HepG2 (cell line): ENCODE data around the gene TFEC. TPM values are rescaled to one million over a fixed set of nuclear protein-coding genes. Genes with fewer than 3 reads are reported as not detected.

Source experiments
- ATAC-seq: fragments of 200-7000 bp; cut with Tn5 transposase; 3 replicates; pipeline ENCODE4 v1.9.1; 2020; ENCODE audit warnings: mild to moderate bottlenecking, moderate library complexity
- BruUV-seq: library from RNA; stranded (reverse); fragments of 400-500 nt; replicated peaks from 2 replicates; lab custom pipeline; 2021; lab: Mats Ljungman, UMichigan
- CTCF ChIA-PET: fragments of 300-600 bp; formaldehyde crosslinking; extraction: SDS; loops from one replicate; lab custom pipeline; 2021; ENCODE audit warnings: low total read pairs, inconsistent platforms, low intra/inter-chr PET ratio; lab: Yijun Ruan, JAX
- POLR2A ChIA-PET: fragments of 350-600 bp; sonication (Branson Sonifier 250); formaldehyde crosslinking; loops from one replicate; lab custom pipeline; 2020; ENCODE audit warnings: antibody characterized with exemption, inconsistent platforms; lab: Yijun Ruan, JAX
- DNase-seq: peaks from one replicate; pipeline ENCODE4 v3.0.0-alpha.2; 2015; ENCODE audit warnings: low spot score
- FAIRE-seq: peaks from 3 replicates; lab custom pipeline; 2011; peaks lifted over from hg19 to GRCh38; lab: Jason Lieb, UNC
- H2AFZ ChIP-seq: one replicate; pipeline ENCODE4 v1.6.1; 2011; ENCODE audit warnings: low read length, inconsistent platforms
- H3K27ac ChIP-seq: fragments of 300-600 bp; 3 replicates; pipeline ENCODE4 v1.8.0; 2011; ENCODE audit warnings: mixed run types, mild to moderate bottlenecking, mixed read lengths, low read length, inconsistent platforms; ENCODE audit not compliant: insufficient read depth; ENCODE audit errors: extremely low read length
- H3K27me3 ChIP-seq, 2 experiments: fragments of 200-600 bp in 1 of 2; 2 replicates in 1 of 2; 3 replicates in 1 of 2; pipeline versions ENCODE4 v1.6.0 to v1.8.0; 2011; ENCODE audit warnings: low read length in 2 of 2, mild to moderate bottlenecking in 2 of 2, moderate library complexity in 2 of 2, inconsistent platforms in 1 of 2; ENCODE audit not compliant: insufficient read depth in 2 of 2, control insufficient read depth in 1 of 2
- H3K36me3 ChIP-seq, 2 experiments: fragments of 200-600 bp in 1 of 2; replicated peaks in 1 of 2; 2 replicates in 1 of 2; 3 replicates in 1 of 2; pipeline versions ENCODE4 v1.5.1 to v1.8.0; 2011; ENCODE audit warnings: low read length in 2 of 2, inconsistent platforms in 1 of 2; ENCODE audit not compliant: insufficient read depth in 2 of 2, control insufficient read depth in 1 of 2
- H3K4me1 ChIP-seq: 2 replicates; pipeline ENCODE4 v1.5.1; 2012; ENCODE audit warnings: low read length, inconsistent platforms; ENCODE audit not compliant: insufficient read depth
- H3K4me2 ChIP-seq: 2 replicates; pipeline ENCODE4 v1.6.0; 2011; ENCODE audit warnings: low read depth, low read length, inconsistent platforms
- H3K4me3 ChIP-seq, 3 experiments: fragments of 200-600 bp in 1 of 3; sonication (generic), shearing (Covaris generic) in 1 of 3; replicated peaks in 1 of 3; 2 replicates each; pipeline ENCODE4 v1.5.1; 2011 to 2016; ENCODE audit warnings: low read length in 3 of 3, inconsistent platforms in 2 of 3, low read depth in 2 of 3, mild to moderate bottlenecking in 2 of 3, control low read depth in 1 of 3, mixed read lengths in 1 of 3; ENCODE audit not compliant: insufficient read depth in 1 of 3
- H3K79me2 ChIP-seq: one replicate; pipeline ENCODE4 v1.6.1; 2011; ENCODE audit warnings: low read length, inconsistent platforms; ENCODE audit not compliant: insufficient read depth
- H3K9ac ChIP-seq: 2 replicates; pipeline ENCODE4 v1.6.0; 2011; ENCODE audit warnings: mild to moderate bottlenecking, low read depth, low read length, inconsistent platforms; ENCODE audit not compliant: insufficient read depth
- H3K9me3 ChIP-seq: 2 replicates; pipeline ENCODE4 v1.5.1; 2012; ENCODE audit warnings: mild to moderate bottlenecking, low read length
- H4K20me1 ChIP-seq: 2 replicates; pipeline ENCODE4 v1.6.0; 2011; ENCODE audit warnings: inconsistent platforms, mild to moderate bottlenecking, low read length, moderate library complexity; ENCODE audit not compliant: insufficient read depth
- ATF6 ChIP-seq: sonication (generic); formaldehyde crosslinking; conservative IDR thresholded peaks from 2 replicates; pipeline ENCODE4 v1.4.0; 2020; ENCODE audit warnings: missing genetic modification reagents
- DBP ChIP-seq: sonication (generic); formaldehyde crosslinking; IDR thresholded peaks from 2 replicates; pipeline ENCODE4 v1.4.0; 2020; ENCODE audit warnings: missing genetic modification reagents; ENCODE audit errors: not compliant biosample characterization
- NFIB ChIP-seq: sonication (generic); formaldehyde crosslinking; IDR thresholded peaks from 2 replicates; pipeline ENCODE4 v1.9.0; 2021; ENCODE audit warnings: missing genetic modification reagents, mild to moderate bottlenecking, borderline replicate concordance
- PHF21A ChIP-seq: sonication (generic); formaldehyde crosslinking; IDR thresholded peaks from 2 replicates; pipeline ENCODE4 v1.5.0; 2020; ENCODE audit warnings: mild to moderate bottlenecking, missing genetic modification reagents
- RFX1 ChIP-seq: fragments of 450-650 bp; IDR thresholded peaks from 2 replicates; pipeline ENCODE4 v1.6.1; 2017
- SKI ChIP-seq: fragments of 450-650 bp; IDR thresholded peaks from one replicate; pipeline ENCODE4 v1.6.1; 2018; ENCODE audit warnings: mild to moderate bottlenecking; ENCODE audit not compliant: partially characterized antibody
- STAG1 ChIP-seq: sonication (generic); formaldehyde crosslinking; IDR thresholded peaks from 2 replicates; pipeline ENCODE4 v1.4.0; 2020; ENCODE audit warnings: missing genetic modification reagents
- ZNF30 ChIP-seq: sonication (generic); formaldehyde crosslinking; IDR thresholded peaks from 2 replicates; pipeline ENCODE4 v1.5.0; 2020; ENCODE audit warnings: mild to moderate bottlenecking, missing genetic modification reagents
- ZNF414 ChIP-seq: sonication (generic); formaldehyde crosslinking; IDR thresholded peaks from 2 replicates; pipeline ENCODE4 v1.5.0; 2020; ENCODE audit warnings: missing genetic modification reagents
- WGBS: methylation state at CpG from one replicate; pipeline ENCODE4 v1.1.6; 2017; ENCODE audit warnings: low lambda C conversion rate; 5-methylcytosine and 5-hydroxymethylcytosine counted together
- in situ Hi-C: cut with HindIII; loops from 2 replicates; pipeline ENCODE4 v1.10.0; 2017; ENCODE audit warnings: low pct_unique_long_range_greater_than_20kb; ENCODE audit not compliant: extremely low pct_ligation_motif_present
- intact Hi-C: fragments of 100-400 bp; cut with micrococcal nuclease; formaldehyde crosslinking; loops from one replicate; pipeline ENCODE4 v1.10.0; 2022; ENCODE audit not compliant: unreplicated experiment
- polyA plus RNA-seq, 8 experiments: library from polyadenylated mRNA; depleted of rRNA in 3 of 8; stranded (reverse) in 7 of 8; unstranded in 1 of 8; fragments of >200 nt; fragmentation: Illumina TruSeq in 4 of 8; extraction: Trizol in 4 of 8; gene quantifications; 2 replicates each; pipeline versions ENCODE4 v1.2.1 to v1.2.3, GENCODE V29; 2011 to 2016; ENCODE audit warnings: low read depth in 4 of 8, missing spikeins in 1 of 8, mixed read lengths in 1 of 8; ENCODE audit not compliant: insufficient read depth in 1 of 8
- total RNA-seq, 5 experiments: library from RNA; depleted of rRNA; stranded (reverse); fragments of >200 nt; fragmentation: Illumina TruSeq; extraction: Trizol; gene quantifications; 2 replicates each; pipeline ENCODE4 v1.2.3, GENCODE V29; 2016; ENCODE audit warnings: low read depth in 1 of 5

The TFEC gene
- total and polyA plus RNA-seq, 2 of the 13 experiments (the other 11 are each of a cell fraction or from before 2014, with no cell fraction given) = not detected

GRCh38 chr7:116041615-116042014 is 11.1 kb upstream of the TFEC start:
- no peak for TF ChIP-seq PHF21A (CRISPR knock-in tag)
- no peak for TF ChIP-seq NFIB
- no peak for TF ChIP-seq STAG1 (CRISPR knock-in tag)
- no peak for TF ChIP-seq RFX1
- no peak for TF ChIP-seq SKI
- TF ChIP-seq ZNF414 = no peak
- TF ChIP-seq DBP = no peak
- TF ChIP-seq ATF6 (CRISPR knock-in tag) = no peak
- no peak for TF ChIP-seq ZNF30 (CRISPR knock-in tag)
- no peak for DNase-seq
- POLR2A ChIA-PET = no interaction called here
- intact Hi-C loops (no loop called here), in situ Hi-C loops (no loop called here)
- no peaks in the 10 kb centered on the region for H3K36me3 ChIP-seq
- no TSS peak for BruUV-seq
- no peaks in the 10 kb centered on the region for H3K27me3 ChIP-seq
- 0% methylated on average over 4 of the region's 4 CpGs for WGBS
- H3K9me3 ChIP-seq = no peaks in the 10 kb centered on the region
- H3K4me1 ChIP-seq = no peaks in the 10 kb centered on the region
- ATAC-seq = no peak
- H4K20me1 ChIP-seq = no peaks in the 10 kb centered on the region
- no peak overlapping the region for H2AFZ ChIP-seq
- no peak for FAIRE-seq
- no peak overlapping the region for H3K4me3 ChIP-seq
- no peak overlapping the region for H3K27ac ChIP-seq
- no peak overlapping the region for H3K4me2 ChIP-seq
- no peaks in the 10 kb centered on the region for H3K79me2 ChIP-seq
- H3K9ac ChIP-seq = no peak overlapping the region
- CTCF ChIA-PET = no interaction called here
